GM23338 (cell line): ENCODE results near the gene CCDC174. TPM values are rescaled to one million over a fixed set of nuclear protein-coding genes. Genes with fewer than 3 reads are reported as not detected.

Source experiments
- ATAC-seq: fragments of 200-7000 bp; cut with Tn5 transposase; 3 replicates; pipeline ENCODE4 v1.9.1; 2020
- DNase-seq: peaks from one replicate; pipeline ENCODE4 v3.0.0-alpha.2; 2015; ENCODE audit warnings: low spot score
- H2AFZ ChIP-seq: fragments of 200-600 bp; sonication (generic); 2 replicates; pipeline ENCODE4 v1.8.0; 2016; ENCODE audit warnings: antibody characterized with exemption, mild to moderate bottlenecking, moderate library complexity
- H3F3A ChIP-seq: fragments of 200-600 bp; sonication (generic); replicated peaks from 2 replicates; pipeline ENCODE4 v1.8.0; 2017; ENCODE audit warnings: antibody characterized with exemption, mixed run types, low read depth
- H3K27ac ChIP-seq: fragments of 200-600 bp; sonication (generic); 2 replicates; pipeline ENCODE4 v1.6.1; 2016; ENCODE audit warnings: low read depth
- H3K27me3 ChIP-seq: fragments of 200-600 bp; sonication (generic); 2 replicates; pipeline ENCODE4 v1.8.0; 2016; ENCODE audit warnings: mild to moderate bottlenecking, mixed run types, moderate library complexity; ENCODE audit not compliant: insufficient read depth
- H3K36me3 ChIP-seq: fragments of 200-600 bp; sonication (generic); 2 replicates; pipeline ENCODE4 v1.8.0; 2016; ENCODE audit warnings: mild to moderate bottlenecking; ENCODE audit not compliant: insufficient read depth
- H3K4me1 ChIP-seq: fragments of 200-600 bp; sonication (generic); 2 replicates; pipeline ENCODE4 v1.8.0; 2016; ENCODE audit warnings: mild to moderate bottlenecking, moderate library complexity; ENCODE audit not compliant: insufficient read depth
- H3K4me2 ChIP-seq: fragments of 200-600 bp; sonication (generic); 2 replicates; pipeline ENCODE4 v1.7.1; 2017; ENCODE audit warnings: mixed run types
- H3K4me3 ChIP-seq: fragments of 200-600 bp; sonication (generic); 2 replicates; pipeline ENCODE4 v1.6.1; 2016; ENCODE audit warnings: mixed run types
- H3K79me2 ChIP-seq: fragments of 200-600 bp; sonication (generic); replicated peaks from 2 replicates; pipeline ENCODE4 v1.8.0; 2017; ENCODE audit warnings: mild to moderate bottlenecking; ENCODE audit not compliant: insufficient read depth
- H3K9me2 ChIP-seq: fragments of 200-600 bp; sonication (generic); 2 replicates; pipeline ENCODE4 v1.8.0; 2017; ENCODE audit not compliant: insufficient read depth
- H4K20me1 ChIP-seq: fragments of 200-600 bp; sonication (generic); replicated peaks from 2 replicates; pipeline ENCODE4 v1.8.0; 2017; ENCODE audit warnings: mild to moderate bottlenecking; ENCODE audit not compliant: insufficient read depth
- H3K27ac Mint-ChIP-seq: 2 replicates; pipeline ENCODE4 v1.8.0; 2020; ENCODE audit warnings: inconsistent platforms, mild to moderate bottlenecking, moderate library complexity, mixed read lengths
- H3K27me3 Mint-ChIP-seq: 3 replicates; pipeline ENCODE4 v1.8.0; 2022; ENCODE audit warnings: low read depth, mild to moderate bottlenecking, moderate library complexity, mixed read lengths, inconsistent platforms; ENCODE audit not compliant: insufficient read depth, poor library complexity
- H3K36me3 Mint-ChIP-seq: 3 replicates; pipeline ENCODE4 v1.8.0; 2021; ENCODE audit warnings: low read depth, mild to moderate bottlenecking, inconsistent platforms, moderate library complexity, mixed read lengths
- H3K4me1 Mint-ChIP-seq: 3 replicates; pipeline ENCODE4 v1.8.0; 2020; ENCODE audit warnings: mild to moderate bottlenecking, inconsistent platforms, mixed read lengths
- H3K4me3 Mint-ChIP-seq: 3 replicates; pipeline ENCODE4 v1.8.0; 2021; ENCODE audit warnings: moderate library complexity, mild to moderate bottlenecking, inconsistent platforms, mixed read lengths
- H3K9me3 Mint-ChIP-seq: 3 replicates; pipeline ENCODE4 v1.8.0; 2020; ENCODE audit warnings: moderate library complexity, mild to moderate bottlenecking, inconsistent platforms, mixed read lengths
- CREB1 ChIP-seq: fragments of 250-450 bp; sonication (Bioruptor Pico); IDR thresholded peaks from 2 replicates; pipeline ENCODE4 v1.5.0; 2020; ENCODE audit warnings: low read depth, mild to moderate bottlenecking, moderate library complexity
- CTCF ChIP-seq, 2 experiments: fragments of 200-600 bp in 1 of 2; sonication (generic) in 1 of 2; conservative IDR thresholded peaks; 2 replicates each; pipeline versions ENCODE4 v1.5.1 to v1.6.1; 2016 to 2017; ENCODE audit warnings: antibody characterized with exemption in 2 of 2, low read depth in 2 of 2, mild to moderate bottlenecking in 2 of 2, moderate library complexity in 1 of 2
- ETS1 ChIP-seq: IDR thresholded peaks from 2 replicates; pipeline ENCODE4 v1.6.1; 2016; ENCODE audit warnings: antibody characterized with exemption
- EZH2 ChIP-seq: fragments of 200-600 bp; sonication (generic); IDR thresholded peaks from one replicate; pipeline ENCODE4 v1.8.0; 2017; ENCODE audit warnings: antibody characterized with exemption, mild to moderate bottlenecking, low read depth; ENCODE audit not compliant: unreplicated experiment
- EZH2phosphoT487 ChIP-seq: fragments of 200-600 bp; sonication (generic); IDR thresholded peaks from one replicate; pipeline ENCODE4 v1.8.1; 2018; ENCODE audit warnings: antibody characterized with exemption; ENCODE audit not compliant: unreplicated experiment
- JUNB ChIP-seq: IDR thresholded peaks from one replicate; pipeline ENCODE4 v1.6.1; 2016; ENCODE audit warnings: antibody characterized with exemption; ENCODE audit not compliant: unreplicated experiment
- NANOG ChIP-seq: IDR thresholded peaks from 2 replicates; pipeline ENCODE4 v1.6.1; 2016; ENCODE audit warnings: antibody characterized with exemption, borderline replicate concordance
- POLR2AphosphoS5 ChIP-seq: IDR thresholded peaks from 2 replicates; pipeline ENCODE4 v1.6.1; 2016; ENCODE audit warnings: antibody characterized with exemption, low read depth
- REST ChIP-seq: IDR thresholded peaks from one replicate; pipeline ENCODE4 v1.6.1; 2018; ENCODE audit warnings: antibody characterized with exemption; ENCODE audit not compliant: unreplicated experiment
- STAT1 ChIP-seq: IDR thresholded peaks from one replicate; pipeline ENCODE4 v1.6.1; 2016; ENCODE audit warnings: antibody characterized with exemption; ENCODE audit not compliant: unreplicated experiment
- ZNF114 ChIP-seq: fragments of 250-450 bp; sonication (Bioruptor Pico); IDR thresholded peaks from 2 replicates; pipeline ENCODE4 v1.5.0; 2020; ENCODE audit warnings: mild to moderate bottlenecking, moderate library complexity
- ZNF331 ChIP-seq: fragments of 250-450 bp; sonication (Bioruptor Pico); IDR thresholded peaks from 2 replicates; pipeline ENCODE4 v1.5.0; 2020; ENCODE audit warnings: low read depth, mild to moderate bottlenecking, moderate library complexity
- ZNF462 ChIP-seq: fragments of 250-450 bp; sonication (Bioruptor Pico); IDR thresholded peaks from 2 replicates; pipeline ENCODE4 v1.5.0; 2020; ENCODE audit warnings: mild to moderate bottlenecking, moderate library complexity
- polyA plus RNA-seq: library from polyadenylated mRNA; unstranded; fragments of >200 nt; fragmentation: Nextera tagmentation; extraction: Ambion mirVana; gene quantifications from 2 replicates; pipeline ENCODE4 v1.2.1, GENCODE V29; 2016
- total RNA-seq: library from RNA; depleted of rRNA; stranded (reverse); fragments of >200 nt; shearing (Covaris generic); gene quantifications from 2 replicates; pipeline ENCODE4 v1.2.3, GENCODE V29; 2014

The CCDC174 gene
- total and polyA plus RNA-seq, 2 experiments from 2014 or later, result 11.2 to 46.3 TPM

GRCh38 chr3:14619605-14620004 is 32.0 kb upstream of the CCDC174 start:
- no peaks in the 10 kb centered on the region for H3K4me1 ChIP-seq
- H3K27me3 ChIP-seq, result no peaks in the 10 kb centered on the region
- no peak overlapping the region for H3K4me2 ChIP-seq
- TF ChIP-seq CREB1 (CRISPR knock-in tag) (no peak), EZH2phosphoT487 (no peak), NANOG (no peak), CTCF (conservative IDR thresholded peaks at IDR 0.05; ENCODE audit: low read depth in 2 of 2) (no peak), ZNF331 (CRISPR knock-in tag) (no peak), EZH2 (no peak), ETS1 (no peak), POLR2AphosphoS5 (no peak), ZNF462 (CRISPR knock-in tag) (no peak), JUNB (no peak), ZNF114 (CRISPR knock-in tag) (no peak), REST (no peak), STAT1 (no peak)
- no peaks in the 10 kb centered on the region for H4K20me1 ChIP-seq
- H3K9me2 ChIP-seq, result no peaks in the 10 kb centered on the region; the same call in 1 of the 2 replicates
- H2AFZ ChIP-seq, result no peak overlapping the region
- Mint-ChIP-seq H3K4me3 (no peak overlapping the region), H3K27me3 (peaks cover 9% of the 10 kb centered on the region), H3K9me3 (no peaks in the 10 kb centered on the region), H3K36me3 (no peaks in the 10 kb centered on the region; the same call in 2 of the 3 replicates), H3K4me1 (peaks cover 19% of the 10 kb centered on the region), H3K27ac (no peak overlapping the region)
- no peak overlapping the region for H3K4me3 ChIP-seq
- H3K27ac ChIP-seq, result no peak overlapping the region
- ATAC-seq (no peak), DNase-seq (no peak)
- no peaks in the 10 kb centered on the region for H3K36me3 ChIP-seq
- no peaks in the 10 kb centered on the region for H3F3A ChIP-seq
- no peaks in the 10 kb centered on the region for H3K79me2 ChIP-seq
